Stimulated activated CD8-positive, alpha-beta memory T cell treated with anti-CD3 and anti-CD28 coated beads, Interleukin-4, amount 100 ng/mL, for 24 hours (primary cell): Measurements from ENCODE around the gene ANKS6.

ENCODE experiments used
- DNase-seq: peaks from one replicate; pipeline ENCODE4 v3.0.0-alpha.2; 2020; ENCODE audit warnings: low read depth

The ANKS6 gene

DNA sequence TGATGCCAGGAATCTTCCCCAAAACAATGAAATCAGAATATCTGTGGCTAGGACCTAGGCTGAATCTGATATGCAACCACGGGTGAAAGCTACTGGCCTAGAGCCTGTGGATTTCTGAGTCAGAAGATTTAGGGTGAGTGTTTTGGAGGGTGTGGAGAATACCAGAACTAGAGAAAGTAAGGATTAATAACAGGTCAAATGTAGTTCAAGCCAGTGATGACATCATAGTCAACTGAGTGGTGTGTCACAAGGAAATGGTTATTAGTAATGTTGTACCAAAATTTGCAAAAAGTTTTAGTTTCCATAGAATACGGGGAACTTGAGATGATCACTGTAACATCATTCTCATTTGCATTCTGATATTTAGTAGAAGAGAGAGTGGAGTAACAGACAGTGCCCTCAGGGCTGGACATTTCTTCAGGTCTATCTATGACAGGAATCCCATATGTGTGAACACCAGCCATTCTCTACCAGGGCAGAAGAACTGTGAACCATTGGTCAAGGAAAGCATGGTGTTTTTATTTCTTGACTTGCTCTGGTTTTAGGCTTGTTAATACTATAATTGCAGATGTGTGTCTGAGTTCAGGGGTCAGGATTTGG lies 14.8 kb upstream of the ANKS6 start:
- no peak for DNase-seq

DNA sequence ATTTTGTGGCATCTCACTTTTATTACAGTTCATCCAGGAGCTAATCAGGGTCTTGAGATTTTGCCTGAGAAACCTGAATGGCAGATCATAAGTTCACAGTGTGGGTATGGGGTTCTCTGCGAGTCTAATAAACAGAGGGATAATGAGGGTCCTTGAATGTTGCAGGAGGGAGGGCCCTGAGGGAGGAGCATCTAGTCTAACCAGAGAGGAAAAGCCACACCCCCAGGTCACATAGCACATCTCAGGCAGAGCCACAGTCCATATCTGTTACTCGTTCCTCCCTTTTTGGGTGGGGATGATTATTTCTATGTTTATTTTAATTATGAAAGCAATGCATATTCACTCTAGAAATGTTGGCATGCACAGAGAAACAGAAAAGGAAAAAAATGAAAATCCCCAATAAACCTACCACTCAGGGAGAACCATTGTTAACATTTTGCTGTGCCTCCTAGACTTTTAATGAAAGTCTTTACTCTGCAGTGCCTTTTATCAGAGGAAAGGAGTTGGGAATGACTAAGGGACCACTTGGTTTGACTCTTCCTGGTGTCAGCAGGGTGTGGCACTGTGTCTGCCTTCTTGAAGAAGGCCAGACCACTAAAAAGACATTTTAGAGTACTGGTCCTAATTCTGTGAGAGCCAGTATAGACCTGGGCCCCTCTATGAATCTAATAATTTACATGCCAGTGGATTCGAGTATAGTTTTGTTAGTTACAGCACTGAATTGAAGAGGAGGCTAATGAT lies 13.9 kb upstream of the ANKS6 start:
- DNase-seq, result no peak

DNA sequence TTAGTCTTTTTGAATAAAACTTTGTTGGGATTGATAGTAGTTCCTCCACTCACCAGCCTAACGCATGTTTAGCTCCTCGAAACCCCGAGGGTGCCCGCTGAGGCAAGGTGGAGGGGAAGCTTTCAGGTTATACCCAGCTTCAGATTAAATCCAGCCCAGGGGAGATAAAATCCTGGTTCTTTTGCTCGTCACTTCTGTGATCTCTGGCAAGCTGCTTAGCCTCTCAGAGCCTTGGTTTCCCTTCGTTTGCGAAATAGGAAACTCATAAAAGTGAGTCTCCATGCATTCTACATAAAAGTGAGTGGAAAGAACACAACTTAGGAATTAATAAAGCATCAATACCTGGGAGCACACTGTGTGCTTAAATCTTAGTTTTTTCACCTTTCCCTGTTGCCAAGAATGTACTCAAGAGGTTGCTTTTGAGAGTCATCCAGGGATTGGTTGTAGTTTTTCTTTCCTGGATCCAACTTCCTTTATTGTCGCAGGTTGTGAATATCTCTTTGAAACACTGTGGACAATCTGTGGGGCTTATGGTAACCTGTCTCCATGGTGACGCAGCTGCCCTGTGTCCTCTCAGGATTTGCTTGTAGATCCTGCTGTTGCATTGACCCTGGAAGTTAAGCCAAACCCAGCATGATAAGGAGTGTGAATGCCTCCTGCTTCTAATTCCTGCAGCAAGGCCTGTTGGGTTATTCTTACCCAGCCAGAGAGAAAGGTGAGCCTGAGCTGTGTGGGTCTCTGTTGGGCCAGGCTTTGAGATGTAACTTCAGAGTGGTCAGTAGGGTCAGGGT lies 13.2 kb upstream of the ANKS6 start:
- DNase-seq, result no peak

DNA sequence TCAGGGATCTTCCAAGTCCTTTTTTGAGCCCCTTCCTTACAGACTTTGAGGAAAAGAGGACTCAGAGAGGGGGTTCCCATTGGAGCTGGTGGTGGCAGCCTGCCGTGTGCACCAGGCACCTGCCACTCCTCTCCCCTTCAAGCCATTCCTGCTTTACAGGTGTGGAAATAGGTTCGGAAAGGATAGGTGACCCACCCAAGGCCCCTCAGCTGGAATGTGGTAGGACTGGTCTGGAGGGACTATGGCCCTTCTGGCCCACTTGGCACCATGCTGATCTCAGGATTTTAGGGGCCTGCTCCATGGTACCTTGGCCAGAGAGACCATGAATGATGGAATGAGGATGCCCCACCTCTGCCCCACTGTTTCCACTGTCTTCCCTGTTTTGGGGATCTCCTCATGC lies 12.5 kb upstream of the ANKS6 start:
- DNase-seq, result no peak

DNA sequence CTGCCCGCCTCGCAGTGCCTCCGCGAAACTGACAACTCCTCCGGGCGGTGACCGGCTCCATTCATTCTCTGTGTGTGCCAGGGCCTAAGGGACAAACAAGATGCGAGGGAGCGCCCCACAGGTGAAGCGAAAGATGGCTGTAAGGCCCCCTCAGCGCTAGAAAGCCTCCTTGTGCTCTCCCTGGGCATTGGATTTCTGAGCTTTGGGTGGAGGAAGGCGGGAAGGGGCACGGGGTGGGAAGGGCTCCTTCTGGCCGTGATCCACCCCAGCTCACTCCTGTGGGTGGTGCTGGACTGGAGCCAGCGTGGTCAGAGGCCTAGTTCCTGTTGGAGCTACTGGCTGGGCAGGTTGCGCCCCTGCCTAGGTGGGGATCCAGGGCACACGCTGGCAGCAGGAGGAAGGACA lies 12.1 kb upstream of the ANKS6 start:
- DNase-seq, result no peak

DNA sequence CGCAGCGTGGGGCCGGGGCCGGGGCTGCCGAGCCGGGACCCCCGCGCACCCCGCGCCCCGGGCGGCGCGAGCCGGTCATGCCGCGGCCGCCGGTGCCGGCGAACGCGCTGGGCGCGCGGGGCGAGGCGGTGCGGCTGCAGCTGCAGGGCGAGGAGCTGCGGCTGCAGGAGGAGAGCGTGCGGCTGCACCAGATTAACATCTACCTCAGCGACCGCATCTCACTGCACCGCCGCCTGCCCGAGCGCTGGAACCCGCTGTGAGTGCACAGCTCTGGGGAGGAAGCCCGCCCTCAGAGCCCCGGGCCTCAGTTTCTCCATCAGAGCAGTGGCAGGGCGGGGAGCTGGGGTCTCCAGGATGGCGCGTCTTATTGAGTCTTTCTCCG lies 11.4 kb upstream of the ANKS6 start:
- DNase-seq, result no peak

DNA sequence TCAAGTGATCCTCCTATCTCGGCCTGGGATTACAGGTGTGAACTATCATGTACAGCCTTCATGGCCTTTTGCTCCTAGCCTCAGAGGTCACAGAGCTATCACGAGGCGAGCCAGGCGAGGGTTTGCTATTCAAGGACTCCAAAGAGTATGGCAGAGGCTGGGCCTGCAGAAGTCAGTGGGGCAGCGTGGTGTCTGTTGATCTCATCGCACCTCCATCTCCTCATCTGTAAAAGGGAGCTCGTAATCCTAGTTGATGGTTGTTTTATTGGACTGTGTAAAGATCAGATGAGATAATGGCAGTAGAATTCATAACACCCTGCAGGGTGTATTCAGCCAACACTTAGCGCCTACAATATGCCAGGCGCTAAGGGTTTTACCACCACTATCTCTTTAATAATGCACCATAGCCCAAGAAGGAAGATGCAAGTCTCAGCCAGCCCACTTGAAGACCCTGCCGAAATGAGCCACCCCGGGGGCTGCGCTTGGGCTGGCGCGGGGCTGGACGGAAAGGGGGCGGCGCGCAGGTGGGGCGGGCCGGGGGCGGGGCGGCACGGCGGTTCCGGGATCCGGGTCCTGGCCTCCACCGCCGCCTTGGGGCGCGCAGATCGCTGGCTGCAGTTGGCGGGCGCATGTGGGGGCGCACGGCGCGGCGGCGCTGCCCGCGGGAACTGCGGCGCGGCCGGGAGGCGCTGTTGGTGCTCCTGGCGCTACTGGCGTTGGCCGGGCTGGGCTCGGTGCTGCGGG lies 10.9 kb upstream of the ANKS6 start, which contains the start of gene GALNT12:
Gene GALNT12, plus strand, starts transcription at position 601 of the 744 bp plus-strand sequence. Its CDS starts 29 bp downstream, at position 630.
- peak; percentile 51 for DNase-seq

DNA sequence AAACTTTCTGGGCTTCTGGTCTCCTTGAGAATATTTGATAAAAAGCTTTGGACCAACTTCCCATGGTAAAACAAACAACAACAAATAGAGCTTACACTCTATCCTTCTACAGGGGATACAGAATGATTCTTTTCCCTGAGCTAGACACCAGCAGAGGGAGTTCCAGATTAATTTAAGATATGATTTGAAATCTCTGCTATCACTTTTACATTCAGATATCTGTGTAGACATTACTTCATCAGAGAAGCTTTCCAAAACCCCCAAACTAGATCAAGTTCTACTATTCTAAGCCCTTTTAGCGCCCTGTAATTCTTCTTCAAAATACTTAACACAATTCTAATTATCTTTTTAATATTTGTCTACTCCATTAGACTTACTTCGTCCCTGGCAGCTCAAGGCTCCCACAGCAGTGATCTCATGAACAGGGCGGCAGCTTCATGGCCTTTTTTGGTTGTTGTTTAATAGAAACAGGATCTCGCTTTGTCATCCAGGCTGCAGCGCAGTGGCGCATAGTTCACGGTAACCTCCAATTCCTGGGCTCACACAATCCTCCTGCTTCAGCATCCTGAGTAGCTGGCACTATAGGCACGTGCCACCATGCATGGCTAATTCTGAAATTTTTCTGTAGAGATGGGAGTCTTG lies 10.2 kb upstream of the ANKS6 start:
- DNase-seq, result no peak

DNA sequence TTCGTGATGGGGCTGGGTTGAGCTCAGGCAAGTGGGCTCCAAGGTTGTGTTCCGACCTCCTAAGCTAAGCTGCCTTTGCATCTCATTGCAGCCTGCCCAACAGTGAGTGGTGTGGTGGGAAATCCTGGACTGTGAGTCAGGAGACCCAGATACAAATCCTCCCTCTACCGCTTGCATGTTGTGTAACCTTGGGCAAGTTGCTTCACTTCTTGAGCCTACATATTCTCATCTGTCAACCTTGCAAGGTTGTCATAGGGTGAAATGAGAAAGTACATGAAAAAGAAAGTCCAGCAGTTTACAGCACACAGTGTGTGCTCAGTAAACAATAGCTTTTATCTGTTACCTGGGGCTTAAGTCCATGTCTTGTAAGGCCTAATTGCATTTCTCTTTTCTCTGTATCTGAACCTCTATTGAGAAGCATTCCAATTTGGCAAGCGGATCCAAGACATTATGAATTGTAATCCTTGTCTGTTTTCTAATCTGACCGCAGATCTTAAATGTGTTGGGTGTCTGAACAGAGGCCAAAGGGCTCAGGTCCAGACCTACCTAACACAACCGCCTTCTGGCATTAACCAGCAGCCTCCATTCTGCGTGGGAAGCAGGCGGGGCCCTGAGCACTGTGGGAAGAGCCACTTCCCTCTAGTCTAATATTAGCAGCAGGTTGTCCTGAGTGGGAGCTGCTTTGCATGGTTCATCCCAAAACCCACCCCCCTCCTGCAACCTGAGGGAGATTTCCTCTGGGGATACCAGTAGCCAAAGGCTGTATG lies 9.3 kb upstream of the ANKS6 start:
- DNase-seq, result no peak

DNA sequence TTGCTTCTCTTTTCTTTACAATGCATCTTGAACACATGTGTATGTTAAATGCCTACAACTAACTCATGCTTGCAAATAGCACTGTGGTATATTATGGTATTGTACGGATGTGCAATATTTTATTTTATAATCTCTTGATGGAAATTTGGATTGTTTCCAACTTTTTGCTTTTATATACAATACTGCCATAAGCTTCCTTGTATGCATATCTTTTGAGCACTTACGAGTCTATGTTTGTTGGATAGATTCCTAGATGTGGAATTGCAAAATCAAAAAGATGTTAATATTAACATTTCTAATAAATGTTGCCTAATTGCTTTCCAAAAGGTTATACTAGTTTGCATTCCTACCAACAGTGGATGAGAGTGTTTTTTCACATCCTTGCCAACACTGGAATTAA lies 7.7 kb upstream of the ANKS6 start:
- DNase-seq, result no peak

DNA sequence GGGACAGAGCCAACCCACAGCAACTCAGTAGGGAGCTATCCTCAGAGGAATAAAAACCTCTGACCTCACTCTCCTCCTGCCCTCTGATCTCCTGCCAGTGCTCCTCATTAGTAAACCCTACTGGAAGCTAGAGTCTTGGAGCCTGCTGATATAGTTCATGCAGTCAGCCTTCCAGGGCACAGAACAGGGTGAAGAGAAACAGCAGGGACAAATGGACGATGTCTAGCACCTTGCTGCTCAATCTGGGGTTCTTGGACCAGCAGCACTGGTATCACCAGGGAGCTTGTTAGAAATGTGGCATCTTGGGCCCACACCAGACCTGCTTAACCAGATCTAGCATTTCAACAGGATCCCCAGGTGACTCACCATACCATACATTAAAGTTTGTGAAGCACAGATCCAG lies 5.6 kb upstream of the ANKS6 start:
- DNase-seq, result no peak

DNA sequence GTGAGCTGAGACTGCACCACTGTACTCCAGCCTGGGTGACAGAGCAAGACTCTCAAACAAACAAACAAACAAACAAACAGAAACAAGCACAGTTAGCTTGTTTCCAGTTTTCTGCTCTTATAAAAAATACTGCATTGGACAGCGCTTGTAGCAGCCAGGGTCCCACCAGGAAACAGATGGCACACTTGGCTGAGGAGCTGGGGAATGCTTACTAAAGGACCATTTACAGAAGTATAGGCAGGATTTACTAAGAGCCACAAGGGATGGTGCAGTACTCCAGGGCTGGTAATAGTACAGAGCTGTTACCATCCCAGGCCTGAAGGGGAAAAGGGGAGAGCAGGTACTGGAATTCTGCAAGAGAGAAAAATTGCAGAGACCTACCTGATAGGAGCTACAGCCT lies 5.2 kb upstream of the ANKS6 start:
- no peak for DNase-seq

DNA sequence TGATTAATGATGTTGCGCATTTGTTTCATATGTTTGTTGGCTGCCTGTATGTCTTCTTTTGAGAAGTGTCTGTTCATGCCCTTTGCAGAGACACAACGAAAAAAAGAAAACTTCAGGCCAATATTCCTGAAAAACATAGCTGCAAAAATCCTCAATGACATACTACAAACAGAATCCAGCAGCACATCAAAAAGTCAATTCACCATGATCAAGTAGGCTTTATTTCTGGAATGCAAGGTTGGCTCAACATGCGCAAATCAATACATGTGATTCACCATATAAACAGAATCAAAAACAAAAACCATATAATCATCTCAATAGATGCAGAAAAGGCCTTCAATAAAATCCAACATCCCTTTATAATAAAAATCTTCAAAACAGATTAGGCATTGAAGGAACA lies 1.9 kb upstream of the ANKS6 start:
- no peak for DNase-seq

DNA sequence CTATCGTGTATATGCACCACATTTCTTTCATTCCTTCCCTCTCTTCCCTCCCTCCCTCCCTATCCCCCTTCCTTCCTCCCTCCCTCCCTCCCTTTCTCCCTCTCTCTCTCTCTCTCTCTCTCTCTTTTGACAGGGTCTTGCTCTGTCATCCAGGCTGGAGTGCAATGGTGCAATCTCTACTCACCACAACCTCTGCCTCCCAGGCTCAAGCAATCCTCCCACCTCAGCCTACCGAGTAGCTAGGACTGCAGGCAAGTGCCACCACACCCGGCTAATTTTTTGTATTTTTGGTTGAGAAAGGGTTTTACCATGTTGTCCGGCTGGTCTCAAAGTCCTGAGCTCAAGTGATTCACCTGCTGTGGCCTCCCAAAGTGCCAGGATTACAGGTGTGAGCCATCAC lies 1.1 kb upstream of the ANKS6 start:
- DNase-seq, result no peak

DNA sequence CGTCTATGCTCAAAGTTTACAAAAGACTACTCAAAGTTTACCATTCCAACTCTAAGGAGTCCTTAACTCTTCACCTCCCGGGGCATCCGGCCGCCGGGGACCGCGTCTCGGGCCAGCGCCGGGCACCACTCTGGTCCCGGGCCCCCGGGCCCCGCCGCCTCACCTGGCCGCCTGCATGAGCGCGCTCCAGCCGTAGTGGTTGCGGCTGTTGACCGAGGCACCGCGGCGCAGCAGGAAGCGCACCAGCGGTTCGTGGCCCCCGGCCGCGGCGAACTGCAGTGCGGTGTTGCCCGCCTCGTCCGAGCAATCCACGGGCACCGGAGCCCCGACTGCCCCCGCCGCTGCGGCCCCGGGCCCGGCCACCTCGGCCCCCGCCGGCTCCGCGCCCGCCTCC lies 388 bp downstream of the ANKS6 start:
- no peak for DNase-seq

DNA sequence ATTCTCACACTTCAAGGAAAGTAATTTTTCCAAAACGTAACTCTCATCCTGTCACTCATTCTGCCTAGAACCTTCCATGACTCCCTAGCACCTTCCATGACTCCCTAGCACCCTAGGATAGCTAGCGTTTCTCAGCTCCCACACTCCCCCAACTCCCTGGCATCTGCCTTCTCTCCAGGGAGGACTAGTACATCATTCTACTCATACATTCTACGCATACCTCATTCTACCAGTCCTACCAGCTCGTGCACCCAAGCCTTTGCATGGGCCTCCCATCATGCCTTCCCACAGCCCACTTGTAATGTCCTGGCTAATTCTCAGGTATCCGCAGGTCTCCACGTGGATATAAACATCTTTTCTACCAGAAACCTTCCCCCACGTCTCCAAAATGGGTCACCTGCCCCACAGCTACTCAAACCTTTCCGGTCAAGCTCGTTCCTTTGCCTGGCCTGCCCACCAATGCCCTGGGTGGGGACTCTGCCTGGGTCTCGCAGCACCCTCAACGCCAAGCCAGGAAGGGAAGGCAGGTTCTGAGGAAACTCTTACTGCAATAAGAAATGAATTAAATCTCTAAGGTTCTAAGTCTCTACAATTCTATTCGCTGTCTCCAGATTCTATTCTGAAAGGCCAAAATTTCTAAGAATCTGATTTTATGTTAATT lies 930 bp downstream of the ANKS6 start:
- no peak for DNase-seq

DNA sequence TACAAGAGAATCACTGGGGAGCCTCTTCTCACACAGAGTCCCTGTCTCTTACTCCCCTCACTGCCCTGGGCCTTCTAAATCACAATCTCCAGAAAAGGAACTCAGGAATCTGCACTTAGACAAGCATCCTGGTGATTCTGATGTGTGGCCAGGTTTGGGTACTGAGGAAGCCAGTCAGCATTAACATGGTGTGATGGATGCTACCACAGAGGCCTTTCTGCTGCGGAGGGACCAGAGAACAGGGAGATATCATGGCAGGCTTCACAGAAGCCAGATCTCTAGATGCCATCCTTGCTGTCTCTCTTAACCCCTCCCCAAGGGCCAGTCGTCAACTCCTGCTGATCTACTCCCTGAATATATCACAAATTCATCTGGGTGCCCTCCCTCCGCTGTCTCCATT lies 1.6 kb downstream of the ANKS6 start:
- no peak for DNase-seq

DNA sequence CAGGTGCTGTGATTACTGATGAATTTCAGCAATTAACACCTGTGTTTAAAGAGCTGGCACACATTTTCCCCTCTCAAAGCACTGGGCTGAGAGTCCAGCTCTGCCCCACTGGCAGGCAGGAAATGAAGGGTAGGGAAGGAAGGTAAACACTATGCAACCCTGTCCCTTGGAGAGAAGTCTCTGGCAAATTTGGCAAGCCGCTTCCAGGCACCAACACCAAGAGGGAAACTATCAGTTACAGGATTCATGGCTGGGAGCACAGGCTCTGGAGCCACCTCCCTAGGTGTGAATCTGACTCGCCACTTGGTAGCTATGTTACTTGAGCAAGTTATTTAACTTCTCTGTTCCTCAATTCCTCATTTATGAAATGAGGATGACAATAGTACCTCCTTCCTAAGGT lies 3.3 kb downstream of the ANKS6 start:
- no peak for DNase-seq

DNA sequence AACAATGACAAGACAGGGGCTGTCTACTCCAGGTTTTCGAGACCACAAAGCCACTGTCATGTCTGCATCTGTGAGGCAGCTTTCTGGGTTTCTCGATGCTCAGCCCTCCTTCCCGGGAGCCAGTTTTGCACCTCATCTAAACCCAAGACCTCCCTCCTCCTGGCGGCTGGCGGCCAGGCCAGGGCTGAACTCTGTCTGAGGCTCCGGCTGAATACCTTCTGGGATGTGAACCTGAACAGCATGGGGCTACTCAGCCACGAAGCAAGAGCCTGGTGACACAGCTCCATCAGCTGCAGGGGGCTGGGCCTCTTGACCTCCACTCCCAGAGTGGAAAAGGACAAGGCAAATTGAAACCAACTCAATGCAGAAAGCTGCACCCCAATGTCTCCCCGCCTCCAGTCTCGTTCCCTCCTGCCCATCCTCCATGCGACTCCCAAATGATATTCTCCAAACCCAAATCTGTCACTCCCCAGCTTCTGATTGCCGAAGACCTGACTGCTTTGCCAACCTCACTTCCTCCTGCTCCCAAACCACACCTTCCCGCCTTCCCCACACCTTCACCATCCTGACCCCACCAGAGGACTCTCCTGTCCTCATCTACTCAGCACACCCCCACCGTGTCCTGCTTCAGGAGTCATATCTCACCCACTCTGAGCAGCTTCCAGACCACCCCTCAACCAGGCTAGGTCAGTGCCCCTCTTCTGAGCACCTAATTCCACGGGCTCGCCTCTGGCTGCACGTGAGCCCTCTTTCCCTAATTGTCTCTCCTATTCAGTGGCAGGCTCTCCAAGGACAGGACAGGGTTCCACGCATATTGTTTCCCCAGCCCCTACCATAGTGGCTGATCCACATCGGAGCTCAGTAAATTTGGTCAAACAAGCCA lies 4.5 kb downstream of the ANKS6 start:
- no peak for DNase-seq
